GM18519 (cell line): ENCODE measurements around the gene TTC39C.

ENCODE experiments used
- ATAC-seq: cut with Tn5 transposase; IDR thresholded peaks from one replicate; pipeline ENCODE4 v1.9.1; 2021; ENCODE audit warnings: mild to moderate bottlenecking, moderate library complexity; ENCODE audit not compliant: unreplicated experiment, low FRiP score

TTC39C gene

GRCh38 chr18:24014062-24014985 lies at the start of gene TTC39C:
Gene TTC39C (plus strand): TSS chr18:24014754. CDS start chr18:24014872, 118 bp downstream.
- ATAC-seq = no peak

- no peak for ATAC-seq
Measured at GRCh38 chr18:23966909-23967308, 47.6 kb upstream of the TTC39C start.

- ATAC-seq = no peak
Measured at GRCh38 chr18:23967321-23968089, 47.0 kb upstream of the TTC39C start.

- no peak for ATAC-seq
Measured at GRCh38 chr18:23968638-23969604, 45.6 kb upstream of the TTC39C start.

GRCh38 chr18:23969664-23970063 lies 44.9 kb upstream of the TTC39C start:
- ATAC-seq = no peak

GRCh38 chr18:23970161-23971096 lies 44.1 kb upstream of the TTC39C start:
- no peak for ATAC-seq

- ATAC-seq = no peak
Measured at GRCh38 chr18:23971097-23971440, 43.5 kb upstream of the TTC39C start.

GRCh38 chr18:23971666-23972230 lies 42.8 kb upstream of the TTC39C start:
- no peak for ATAC-seq

- ATAC-seq = peak; percentile 79
Measured at GRCh38 chr18:23972453-23972852, 42.1 kb upstream of the TTC39C start.

GRCh38 chr18:23977103-23977502 lies 37.5 kb upstream of the TTC39C start:
- ATAC-seq = no peak

- ATAC-seq = no peak
Measured at GRCh38 chr18:23977719-23978483, 36.7 kb upstream of the TTC39C start.

- ATAC-seq = peak; percentile 80
Measured at GRCh38 chr18:23981369-23981980, 33.1 kb upstream of the TTC39C start.

- ATAC-seq = no peak
Measured at GRCh38 chr18:23982155-23983079, 32.1 kb upstream of the TTC39C start.

GRCh38 chr18:23983112-23983511 lies 31.4 kb upstream of the TTC39C start:
- no peak for ATAC-seq

- ATAC-seq = peak; percentile 65
Measured at GRCh38 chr18:23986600-23987359, 27.8 kb upstream of the TTC39C start.
